HG03139 (cell line): Measurements from ENCODE around the gene FGD5.

ENCODE experiments used
- ATAC-seq: cut with Tn5 transposase; IDR thresholded peaks from one replicate; pipeline ENCODE4 v1.9.1; 2021; ENCODE audit not compliant: unreplicated experiment

Gene FGD5

GRCh38 chr3:14959359-14959943 is 140.7 kb downstream of the FGD5 start:
- no peak for ATAC-seq

GRCh38 chr3:14962762-14963161 is 144.0 kb downstream of the FGD5 start:
- ATAC-seq: no peak

- ATAC-seq: no peak
Observed at GRCh38 chr3:14967285-14967684, 148.5 kb downstream of the FGD5 start.

- no peak for ATAC-seq
Observed at GRCh38 chr3:14969671-14970070, 150.9 kb downstream of the FGD5 start.

GRCh38 chr3:14976317-14976716 is 157.6 kb downstream of the FGD5 start:
- no peak for ATAC-seq

DNA sequence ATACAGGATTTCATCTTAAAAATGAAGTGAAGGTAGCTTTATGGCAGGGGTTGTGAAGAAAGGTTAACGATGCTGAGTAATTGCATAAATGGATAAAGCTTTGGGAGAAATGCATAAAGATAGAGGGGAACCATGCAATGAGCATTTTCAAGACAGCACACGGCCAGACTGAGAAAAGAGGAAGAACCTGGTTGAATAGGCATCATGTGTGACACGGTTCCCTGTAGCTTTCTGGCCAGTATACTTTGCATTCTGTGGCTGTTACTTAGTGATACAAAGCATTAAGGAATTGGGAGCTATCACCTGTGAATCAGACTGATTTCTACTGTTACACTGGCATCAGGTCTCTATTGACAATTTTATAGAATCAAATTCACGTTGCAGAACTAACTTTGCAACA is 161.9 kb downstream of the FGD5 start:
- ATAC-seq: no peak
